ENCODE data around the gene JAK1.

- TF ChIP-seq POLR2A (IDR thresholded peaks at IDR 0.05; ENCODE audit: low read length), result no peak
- TF ChIP-seq GATA1 (IDR thresholded peaks at IDR 0.05; ENCODE audit: low read depth, low read length), result no peak
Observed at GRCh38 chr1:64956733-64957441, 9.5 kb downstream of the JAK1 start.
